Hepatocyte (in vitro differentiated cells): ENCODE measurements around the gene NUDT21. TPM values are rescaled to one million over a fixed set of nuclear protein-coding genes. Genes with fewer than 3 reads are reported as not detected.

Experiments
- DNase-seq: peaks from one replicate; pipeline ENCODE4 v3.0.0-alpha.2; 2016; ENCODE audit warnings: low spot score
- H2AFZ ChIP-seq: fragments of 200-600 bp; sonication (generic); 2 replicates; pipeline ENCODE4 v1.6.0; 2016; ENCODE audit warnings: antibody characterized with exemption, mild to moderate bottlenecking
- H3K27ac ChIP-seq: fragments of 200-600 bp; sonication (generic); 2 replicates; pipeline ENCODE4 v1.5.1; 2016; ENCODE audit warnings: mild to moderate bottlenecking
- H3K27me3 ChIP-seq: fragments of 200-600 bp; sonication (generic); 2 replicates; pipeline ENCODE4 v1.6.1; 2016
- H3K36me3 ChIP-seq: fragments of 200-600 bp; sonication (generic); replicated peaks from 2 replicates; pipeline ENCODE4 v1.5.1; 2016; ENCODE audit warnings: low read depth; ENCODE audit not compliant: insufficient read depth
- H3K4me1 ChIP-seq: fragments of 200-600 bp; sonication (generic); 2 replicates; pipeline ENCODE4 v1.5.1; 2016; ENCODE audit warnings: mild to moderate bottlenecking, moderate library complexity; ENCODE audit not compliant: insufficient read depth
- H3K4me2 ChIP-seq: fragments of 200-600 bp; sonication (generic); 2 replicates; pipeline ENCODE4 v1.6.0; 2016
- H3K4me3 ChIP-seq: fragments of 200-600 bp; sonication (generic); 2 replicates; pipeline ENCODE4 v1.5.1; 2016; ENCODE audit warnings: mild to moderate bottlenecking
- H3K79me2 ChIP-seq: fragments of 200-600 bp; sonication (generic); 2 replicates; pipeline ENCODE4 v1.6.0; 2017; ENCODE audit warnings: mild to moderate bottlenecking
- H3K9me2 ChIP-seq: fragments of 200-600 bp; sonication (generic); replicated peaks from 2 replicates; pipeline ENCODE4 v1.6.0; 2017; ENCODE audit warnings: mild to moderate bottlenecking; ENCODE audit not compliant: insufficient read depth
- H3K9me3 ChIP-seq: fragments of 200-600 bp; sonication (generic); 2 replicates; pipeline ENCODE4 v1.5.1; 2016; ENCODE audit warnings: low read depth, mild to moderate bottlenecking
- H4K20me1 ChIP-seq: fragments of 200-600 bp; sonication (generic); 2 replicates; pipeline ENCODE4 v1.6.0; 2016; ENCODE audit warnings: mild to moderate bottlenecking; ENCODE audit not compliant: insufficient read depth, poor library complexity, severe bottlenecking
- CTCF ChIP-seq: fragments of 200-600 bp; sonication (generic); IDR thresholded peaks from 2 replicates; pipeline ENCODE4 v1.5.1; 2016; ENCODE audit warnings: antibody characterized with exemption, mild to moderate bottlenecking; ENCODE audit not compliant: poor library complexity
- EZH2 ChIP-seq: fragments of 200-600 bp; sonication (generic); IDR thresholded peaks from 2 replicates; pipeline ENCODE4 v1.6.1; 2016; ENCODE audit warnings: antibody characterized with exemption, mild to moderate bottlenecking, borderline replicate concordance
- EZH2phosphoT487 ChIP-seq: fragments of 200-600 bp; sonication (generic); IDR thresholded peaks from one replicate; pipeline ENCODE4 v1.6.1; 2018; ENCODE audit warnings: antibody characterized with exemption, mild to moderate bottlenecking, low read depth, moderate library complexity; ENCODE audit not compliant: unreplicated experiment, severe bottlenecking
- WGBS: methylation state at CpG from one replicate; pipeline ENCODE4 v1.1.6; 2016; ENCODE audit warnings: low lambda C conversion rate; ENCODE audit errors: missing lambda C conversion rate; 5-methylcytosine and 5-hydroxymethylcytosine counted together
- polyA plus RNA-seq: library from polyadenylated mRNA; unstranded; fragments of >200 nt; fragmentation: Nextera tagmentation; extraction: Ambion mirVana; gene quantifications from 2 replicates; pipeline ENCODE4 v1.2.1, GENCODE V29; 2016
- total RNA-seq: library from RNA; depleted of rRNA; stranded (reverse); fragments of >200 nt; gene quantifications from 2 replicates; pipeline ENCODE4 v1.2.3, GENCODE V29; 2014

Gene NUDT21
- total and polyA plus RNA-seq, 2 experiments from 2014 or later: 44.7 to 76.6 TPM

GRCh38 chr16:56468800-56469199, 17.7 kb upstream of the NUDT21 start:
- TF ChIP-seq EZH2phosphoT487: no peak
- H3K36me3 ChIP-seq: no peaks in the 10 kb centered on the region

GRCh38 chr16:56466344-56466743, 15.2 kb upstream of the NUDT21 start:
- Histone ChIP-seq H3K36me3 (no peaks in the 10 kb centered on the region), H3K27me3 (no peaks in the 10 kb centered on the region), H4K20me1 (no peaks in the 10 kb centered on the region), H3K4me3 (no peak overlapping the region), H3K27ac (no peak overlapping the region), H3K9me3 (no peaks in the 10 kb centered on the region), H3K79me2 (no peaks in the 10 kb centered on the region), H3K4me1 (no peaks in the 10 kb centered on the region), H2AFZ (no peak overlapping the region), H3K9me2 (no peaks in the 10 kb centered on the region), H3K4me2 (no peak overlapping the region)
- TF ChIP-seq CTCF (no peak), EZH2 (no peak), EZH2phosphoT487 (no peak)
- DNase-seq: no peak
- WGBS: 94% methylated on average over 2 of the region's 2 CpGs

More at GRCh38 chr16:56468800-56469199, 17.7 kb upstream of the NUDT21 start:
- Histone ChIP-seq H3K4me2 (no peak overlapping the region), H3K4me1 (no peaks in the 10 kb centered on the region), H3K27ac (no peak overlapping the region), H3K9me2 (no peaks in the 10 kb centered on the region), H3K27me3 (no peaks in the 10 kb centered on the region), H3K4me3 (no peak overlapping the region), H3K79me2 (no peaks in the 10 kb centered on the region), H4K20me1 (no peaks in the 10 kb centered on the region), H3K9me3 (no peaks in the 10 kb centered on the region), H2AFZ (no peak overlapping the region)
- no peak for DNase-seq

- Histone ChIP-seq H3K9me3 (no peaks in the 10 kb centered on the region), H3K36me3 (no peaks in the 10 kb centered on the region), H3K4me3 (no peak overlapping the region), H4K20me1 (no peaks in the 10 kb centered on the region), H2AFZ (no peak overlapping the region), H3K27ac (no peak overlapping the region), H3K4me1 (no peaks in the 10 kb centered on the region), H3K9me2 (no peaks in the 10 kb centered on the region), H3K4me2 (no peak overlapping the region), H3K27me3 (no peaks in the 10 kb centered on the region), H3K79me2 (no peaks in the 10 kb centered on the region)
- WGBS: 96% methylated on average over 6 of the region's 6 CpGs
- no peak for DNase-seq
- TF ChIP-seq CTCF: no peak
- no peak for TF ChIP-seq EZH2
Measured at GRCh38 chr16:56463153-56463552, 12.0 kb upstream of the NUDT21 start.

- WGBS: 88% methylated on average over 3 of the region's 3 CpGs
- Histone ChIP-seq H3K36me3 (no peaks in the 10 kb centered on the region), H3K9me2 (no peaks in the 10 kb centered on the region), H2AFZ (no peak overlapping the region), H3K4me2 (no peak overlapping the region), H4K20me1 (no peaks in the 10 kb centered on the region), H3K4me3 (no peak overlapping the region), H3K79me2 (no peaks in the 10 kb centered on the region), H3K4me1 (no peaks in the 10 kb centered on the region), H3K27ac (no peak overlapping the region), H3K9me3 (no peaks in the 10 kb centered on the region), H3K27me3 (no peaks in the 10 kb centered on the region)
- TF ChIP-seq EZH2 (no peak), EZH2phosphoT487 (no peak)
- no peak for DNase-seq
Measured at GRCh38 chr16:56462064-56462796, 11.1 kb upstream of the NUDT21 start.
